ENCODE results near the gene PIP5K1C.

The PIP5K1C gene, protein sequence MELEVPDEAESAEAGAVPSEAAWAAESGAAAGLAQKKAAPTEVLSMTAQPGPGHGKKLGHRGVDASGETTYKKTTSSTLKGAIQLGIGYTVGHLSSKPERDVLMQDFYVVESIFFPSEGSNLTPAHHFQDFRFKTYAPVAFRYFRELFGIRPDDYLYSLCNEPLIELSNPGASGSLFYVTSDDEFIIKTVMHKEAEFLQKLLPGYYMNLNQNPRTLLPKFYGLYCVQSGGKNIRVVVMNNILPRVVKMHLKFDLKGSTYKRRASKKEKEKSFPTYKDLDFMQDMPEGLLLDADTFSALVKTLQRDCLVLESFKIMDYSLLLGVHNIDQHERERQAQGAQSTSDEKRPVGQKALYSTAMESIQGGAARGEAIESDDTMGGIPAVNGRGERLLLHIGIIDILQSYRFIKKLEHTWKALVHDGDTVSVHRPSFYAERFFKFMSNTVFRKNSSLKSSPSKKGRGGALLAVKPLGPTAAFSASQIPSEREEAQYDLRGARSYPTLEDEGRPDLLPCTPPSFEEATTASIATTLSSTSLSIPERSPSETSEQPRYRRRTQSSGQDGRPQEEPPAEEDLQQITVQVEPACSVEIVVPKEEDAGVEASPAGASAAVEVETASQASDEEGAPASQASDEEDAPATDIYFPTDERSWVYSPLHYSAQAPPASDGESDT

DNA sequence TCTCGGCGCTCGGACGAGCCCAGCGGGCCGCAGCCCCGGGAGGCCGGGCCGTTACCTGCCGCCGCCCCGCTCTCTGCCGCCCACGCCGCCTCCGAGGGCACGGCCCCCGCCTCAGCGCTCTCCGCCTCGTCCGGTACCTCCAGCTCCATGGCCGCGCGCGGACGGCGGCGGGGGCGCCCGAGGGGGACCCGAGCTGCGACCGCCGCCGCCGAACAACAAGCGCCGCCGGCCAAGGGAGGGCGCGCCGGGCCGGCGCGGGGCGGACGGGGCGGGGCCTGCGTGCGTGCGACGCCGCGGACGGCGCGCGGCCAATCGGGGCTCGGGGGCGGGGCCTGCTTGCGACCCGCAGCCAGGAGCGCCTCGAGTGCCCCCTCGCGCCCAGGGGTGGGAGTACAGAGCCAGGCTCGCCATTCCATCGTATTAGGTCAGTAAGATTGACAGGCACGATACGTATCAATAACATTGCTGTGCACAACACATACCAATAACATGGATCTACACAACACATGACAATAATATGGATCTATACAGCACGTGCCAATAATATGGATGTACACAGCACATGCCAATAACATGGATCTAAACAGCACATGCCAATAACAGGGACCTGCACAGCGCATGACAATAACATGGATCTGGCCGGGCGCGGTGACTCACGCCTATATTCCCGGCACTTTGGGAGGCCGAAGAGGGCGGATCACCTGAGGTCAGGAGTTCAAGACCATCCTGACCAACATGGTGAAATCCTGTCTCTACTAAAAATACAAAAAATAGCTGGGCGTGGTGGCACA lies at the start of gene PIP5K1C:
Gene PIP5K1C (minus strand): TSS at position 227 of the 791 bp plus-strand sequence. CDS start 78 bp downstream, at position 149.
- no peaks in the 10 kb centered on the region for H3K27me3 ChIP-seq (ENCODE audit: control insufficient read depth, insufficient read depth, low read length)
- H3K9me3 ChIP-seq (ENCODE audit: control insufficient read depth, low read length): no peaks in the 10 kb centered on the region
- H3K9ac ChIP-seq (ENCODE audit: low read length): peak within 1 kb of the TSS; percentile 73
- peaks cover 4% of the 10 kb centered on the region for H3K4me1 ChIP-seq (ENCODE audit: control insufficient read depth, insufficient read depth, low read length)
- H3K36me3 ChIP-seq (ENCODE audit: control insufficient read depth, insufficient read depth, low read length): no peaks in the 10 kb centered on the region
- peak within 1 kb of the TSS; percentile 50 for H3K4me3 ChIP-seq (ENCODE audit: low read length)

DNA sequence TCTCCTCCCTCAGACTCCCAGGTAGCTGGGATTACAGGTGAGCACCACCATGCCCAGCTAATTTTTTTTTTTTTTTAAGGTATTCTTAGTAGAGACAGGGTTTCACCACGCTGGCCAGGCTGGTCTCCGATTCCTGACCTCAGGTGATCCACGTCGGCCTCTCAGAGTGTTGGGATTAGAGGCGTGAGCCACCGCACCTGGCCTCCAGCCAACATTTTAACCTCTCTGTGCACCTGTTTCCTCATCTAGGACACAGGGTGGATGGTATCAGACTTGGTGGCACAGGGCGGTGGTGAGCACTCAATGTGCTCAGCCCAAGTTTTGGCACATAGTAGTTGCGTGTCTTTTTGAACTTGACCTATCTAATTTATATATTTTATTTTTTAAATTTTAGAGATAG lies 48.7 kb upstream of the PIP5K1C start:
- no peak overlapping the region for H3K9ac ChIP-seq (ENCODE audit: low read length)
- no peaks in the 10 kb centered on the region for H3K4me1 ChIP-seq (ENCODE audit: control insufficient read depth, insufficient read depth, low read length)
- no peak overlapping the region for H3K4me3 ChIP-seq (ENCODE audit: low read length)
- H3K27me3 ChIP-seq (ENCODE audit: control insufficient read depth, insufficient read depth, low read length): no peaks in the 10 kb centered on the region
- H3K9me3 ChIP-seq (ENCODE audit: control insufficient read depth, low read length): no peaks in the 10 kb centered on the region
- H3K36me3 ChIP-seq (ENCODE audit: control insufficient read depth, insufficient read depth, low read length): peaks cover 14% of the 10 kb centered on the region

DNA sequence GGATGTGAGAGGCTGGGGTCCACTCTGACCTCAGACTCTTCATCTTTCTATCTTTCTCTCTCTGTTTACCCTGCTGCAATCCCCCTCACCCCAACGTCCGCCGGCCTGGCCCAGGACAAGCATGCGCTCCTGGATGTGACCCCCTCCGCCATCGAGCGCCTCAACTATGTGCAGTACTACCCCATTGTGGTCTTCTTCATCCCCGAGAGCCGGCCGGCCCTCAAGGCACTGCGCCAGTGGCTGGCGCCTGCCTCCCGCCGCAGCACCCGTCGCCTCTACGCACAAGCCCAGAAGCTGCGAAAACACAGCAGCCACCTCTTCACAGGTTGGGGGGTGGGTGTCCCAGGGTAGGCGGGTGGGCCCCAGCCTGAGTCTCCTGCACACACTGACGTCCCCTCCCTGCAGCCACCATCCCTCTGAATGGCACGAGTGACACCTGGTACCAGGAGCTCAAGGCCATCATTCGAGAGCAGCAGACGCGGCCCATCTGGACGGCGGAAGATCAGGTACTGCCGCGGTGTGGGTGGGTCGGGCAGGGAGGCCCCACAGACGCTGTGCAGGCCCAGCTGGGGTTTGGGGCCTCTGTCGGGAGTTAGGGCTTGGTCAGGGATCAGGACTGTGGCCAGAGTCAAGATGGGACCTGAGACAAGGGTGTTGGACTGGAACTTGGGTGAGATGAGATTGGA lies 46.2 kb upstream of the PIP5K1C start:
- Histone ChIP-seq H3K9ac (ENCODE audit: low read length) (no peak overlapping the region), H3K9me3 (ENCODE audit: control insufficient read depth, low read length) (no peaks in the 10 kb centered on the region), H3K27me3 (ENCODE audit: control insufficient read depth, insufficient read depth, low read length) (no peaks in the 10 kb centered on the region), H3K4me1 (ENCODE audit: control insufficient read depth, insufficient read depth, low read length) (no peaks in the 10 kb centered on the region), H3K36me3 (ENCODE audit: control insufficient read depth, insufficient read depth, low read length) (peaks cover 14% of the 10 kb centered on the region), H3K4me3 (ENCODE audit: low read length) (no peak overlapping the region)

DNA sequence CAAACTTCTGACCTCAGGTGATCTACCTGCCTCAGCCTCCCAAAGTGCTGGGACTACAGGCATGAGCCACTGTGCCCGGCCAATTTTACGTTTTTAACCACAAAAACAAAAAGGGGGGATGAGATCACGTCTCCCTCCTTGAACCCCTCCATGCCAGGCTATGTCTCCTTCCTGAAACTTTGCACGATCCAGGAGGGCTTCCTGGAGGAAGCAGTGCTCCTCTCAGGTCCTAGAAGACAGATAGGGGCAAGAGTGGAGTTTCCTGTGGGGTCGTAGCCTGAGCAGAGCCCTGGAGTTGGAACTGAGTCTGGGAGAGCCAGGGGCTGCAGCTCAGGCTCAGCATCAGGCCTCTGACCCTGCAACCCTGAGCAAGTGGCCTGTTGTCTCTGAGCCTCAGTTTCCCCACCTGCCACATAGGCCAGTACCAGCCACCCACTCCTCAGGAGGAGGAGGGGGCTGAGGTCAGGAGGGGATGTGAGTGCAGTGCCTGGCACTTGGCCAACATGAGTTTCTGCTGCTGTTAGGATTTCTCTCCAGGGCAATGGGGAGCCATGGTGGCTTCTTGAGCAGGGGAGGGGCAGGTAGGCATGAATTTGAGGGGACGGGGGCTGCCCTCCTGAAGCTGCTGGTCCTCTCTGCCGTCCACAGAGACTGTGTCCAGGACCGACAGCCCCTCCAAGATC lies 45.2 kb upstream of the PIP5K1C start:
- no peaks in the 10 kb centered on the region for H3K4me1 ChIP-seq (ENCODE audit: control insufficient read depth, insufficient read depth, low read length)
- no peak overlapping the region for H3K4me3 ChIP-seq (ENCODE audit: low read length)
- no peaks in the 10 kb centered on the region for H3K9me3 ChIP-seq (ENCODE audit: control insufficient read depth, low read length)
- peaks cover 13% of the 10 kb centered on the region for H3K36me3 ChIP-seq (ENCODE audit: control insufficient read depth, insufficient read depth, low read length)
- H3K9ac ChIP-seq (ENCODE audit: low read length): no peak overlapping the region
- H3K27me3 ChIP-seq (ENCODE audit: control insufficient read depth, insufficient read depth, low read length): no peaks in the 10 kb centered on the region

DNA sequence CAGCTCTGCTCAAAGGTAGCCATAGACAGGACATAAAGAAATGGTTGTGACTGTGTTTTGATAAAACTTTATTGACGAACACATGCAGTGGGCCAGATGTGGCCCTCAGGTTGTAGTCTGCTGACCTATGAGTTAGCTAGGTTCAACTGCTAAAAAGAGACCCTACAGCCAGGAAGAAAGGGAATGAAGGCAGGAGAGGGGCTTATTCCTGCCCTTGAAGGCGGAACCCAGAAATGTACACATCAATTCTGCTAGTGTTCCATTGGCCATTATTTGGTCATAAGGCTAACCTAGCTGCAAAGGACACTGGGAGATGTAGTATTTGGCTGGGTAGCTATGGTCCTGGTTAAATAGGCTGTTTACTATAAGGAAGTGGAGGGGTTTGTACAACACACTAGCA lies 43.2 kb upstream of the PIP5K1C start:
- H3K27me3 ChIP-seq (ENCODE audit: control insufficient read depth, insufficient read depth, low read length): no peaks in the 10 kb centered on the region
- no peaks in the 10 kb centered on the region for H3K9me3 ChIP-seq (ENCODE audit: control insufficient read depth, low read length)
- H3K9ac ChIP-seq (ENCODE audit: low read length): no peak overlapping the region
- peaks cover 3% of the 10 kb centered on the region for H3K36me3 ChIP-seq (ENCODE audit: control insufficient read depth, insufficient read depth, low read length)
- H3K4me1 ChIP-seq (ENCODE audit: control insufficient read depth, insufficient read depth, low read length): no peaks in the 10 kb centered on the region
- no peak overlapping the region for H3K4me3 ChIP-seq (ENCODE audit: low read length)

DNA sequence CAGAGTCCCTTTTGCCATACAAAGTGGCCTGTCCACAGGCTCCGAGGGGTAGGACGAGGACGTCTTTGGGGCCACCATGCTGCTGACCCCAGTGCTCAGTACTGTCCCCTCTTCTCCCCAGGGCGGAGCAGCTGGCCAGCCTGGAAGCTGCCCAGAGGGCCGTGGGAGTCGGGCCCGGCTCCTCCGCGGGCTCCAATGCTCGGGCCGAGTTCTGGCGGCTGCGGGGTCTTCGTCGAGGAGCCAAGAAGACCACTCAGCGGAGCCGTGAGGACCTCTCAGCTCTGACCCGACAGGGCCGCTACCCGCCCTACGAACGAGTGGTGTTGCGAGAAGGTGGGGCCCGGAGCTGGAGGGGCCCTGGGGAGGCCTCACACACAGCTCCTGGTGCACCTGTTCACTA lies 40.2 kb upstream of the PIP5K1C start:
- H3K27me3 ChIP-seq (ENCODE audit: control insufficient read depth, insufficient read depth, low read length): no peaks in the 10 kb centered on the region
- peaks cover 13% of the 10 kb centered on the region for H3K36me3 ChIP-seq (ENCODE audit: control insufficient read depth, insufficient read depth, low read length)
- H3K9me3 ChIP-seq (ENCODE audit: control insufficient read depth, low read length): no peaks in the 10 kb centered on the region
- no peaks in the 10 kb centered on the region for H3K4me1 ChIP-seq (ENCODE audit: control insufficient read depth, insufficient read depth, low read length)
- H3K9ac ChIP-seq (ENCODE audit: low read length): no peak overlapping the region
- no peak overlapping the region for H3K4me3 ChIP-seq (ENCODE audit: low read length)

DNA sequence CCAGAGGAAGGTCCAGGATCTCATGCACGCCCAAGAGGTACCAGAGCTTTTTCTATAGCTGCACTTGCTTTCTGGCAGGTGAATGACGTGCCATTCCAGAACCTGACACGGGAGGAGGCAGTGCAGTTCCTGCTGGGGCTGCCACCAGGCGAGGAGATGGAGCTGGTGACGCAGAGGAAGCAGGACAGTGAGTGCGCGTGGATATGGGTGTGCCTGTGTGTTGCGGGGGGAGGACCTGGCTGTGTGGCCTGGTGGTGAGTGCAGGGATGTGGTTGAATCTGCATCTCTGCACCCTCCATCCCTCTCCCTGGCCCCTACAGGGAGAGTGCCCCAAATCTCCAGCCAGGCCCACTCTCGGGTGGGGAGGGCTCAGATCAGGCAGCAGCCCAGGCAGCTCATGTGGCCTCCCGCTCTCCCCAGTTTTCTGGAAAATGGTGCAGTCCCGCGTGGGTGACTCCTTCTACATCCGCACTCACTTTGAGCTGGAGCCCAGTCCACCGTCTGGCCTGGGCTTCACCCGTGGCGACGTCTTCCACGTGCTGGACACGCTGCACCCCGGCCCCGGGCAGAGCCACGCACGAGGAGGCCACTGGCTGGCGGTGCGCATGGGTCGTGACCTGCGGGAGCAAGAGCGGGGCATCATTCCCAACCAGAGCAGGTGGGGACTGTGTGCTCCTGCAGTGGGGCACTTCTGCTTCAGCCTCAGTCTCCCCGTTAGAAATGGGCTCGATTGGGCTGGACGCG lies 38.4 kb upstream of the PIP5K1C start:
- Histone ChIP-seq H3K4me3 (ENCODE audit: low read length) (no peak overlapping the region), H3K36me3 (ENCODE audit: control insufficient read depth, insufficient read depth, low read length) (peaks cover 13% of the 10 kb centered on the region), H3K4me1 (ENCODE audit: control insufficient read depth, insufficient read depth, low read length) (no peaks in the 10 kb centered on the region), H3K27me3 (ENCODE audit: control insufficient read depth, insufficient read depth, low read length) (no peaks in the 10 kb centered on the region), H3K9ac (ENCODE audit: low read length) (no peak overlapping the region), H3K9me3 (ENCODE audit: control insufficient read depth, low read length) (no peaks in the 10 kb centered on the region)

DNA sequence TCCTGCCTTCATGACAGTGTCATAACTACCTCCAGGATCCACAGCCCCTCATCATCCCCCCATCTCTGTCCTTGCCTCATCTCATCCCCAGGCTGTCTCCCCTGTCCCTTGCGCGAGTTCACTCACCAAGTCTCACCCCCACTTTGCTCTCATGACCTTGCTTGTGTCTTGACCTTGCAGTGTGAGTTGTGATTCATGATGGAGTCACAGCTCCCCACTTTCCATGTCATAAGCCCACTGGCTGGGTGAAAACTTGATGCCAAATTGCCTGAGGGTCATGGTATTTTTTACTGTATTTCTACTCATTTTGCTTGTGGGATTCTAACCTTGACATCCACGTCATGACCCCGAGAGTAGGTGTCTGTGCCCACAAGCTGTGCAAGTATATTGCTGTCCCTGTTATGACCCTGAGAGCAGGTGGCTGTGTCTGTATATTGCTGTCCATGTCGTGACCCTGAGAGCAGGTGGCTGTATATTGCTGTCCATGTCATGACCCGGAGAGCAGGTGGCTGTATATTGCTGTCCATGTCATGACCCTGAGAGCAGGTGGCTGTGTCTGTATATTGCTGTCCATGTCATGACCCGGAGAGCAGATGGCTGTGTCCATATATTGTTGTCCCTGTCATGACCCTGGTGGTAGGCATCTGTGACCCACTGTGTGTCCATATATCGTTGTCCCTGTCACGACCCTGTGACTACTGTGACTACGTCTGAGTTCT lies 37.4 kb upstream of the PIP5K1C start:
- H3K27me3 ChIP-seq (ENCODE audit: control insufficient read depth, insufficient read depth, low read length): no peaks in the 10 kb centered on the region
- no peaks in the 10 kb centered on the region for H3K4me1 ChIP-seq (ENCODE audit: control insufficient read depth, insufficient read depth, low read length)
- H3K9ac ChIP-seq (ENCODE audit: low read length): no peak overlapping the region
- peaks cover 13% of the 10 kb centered on the region for H3K36me3 ChIP-seq (ENCODE audit: control insufficient read depth, insufficient read depth, low read length)
- H3K4me3 ChIP-seq (ENCODE audit: low read length): no peak overlapping the region
- H3K9me3 ChIP-seq (ENCODE audit: control insufficient read depth, low read length): no peaks in the 10 kb centered on the region

DNA sequence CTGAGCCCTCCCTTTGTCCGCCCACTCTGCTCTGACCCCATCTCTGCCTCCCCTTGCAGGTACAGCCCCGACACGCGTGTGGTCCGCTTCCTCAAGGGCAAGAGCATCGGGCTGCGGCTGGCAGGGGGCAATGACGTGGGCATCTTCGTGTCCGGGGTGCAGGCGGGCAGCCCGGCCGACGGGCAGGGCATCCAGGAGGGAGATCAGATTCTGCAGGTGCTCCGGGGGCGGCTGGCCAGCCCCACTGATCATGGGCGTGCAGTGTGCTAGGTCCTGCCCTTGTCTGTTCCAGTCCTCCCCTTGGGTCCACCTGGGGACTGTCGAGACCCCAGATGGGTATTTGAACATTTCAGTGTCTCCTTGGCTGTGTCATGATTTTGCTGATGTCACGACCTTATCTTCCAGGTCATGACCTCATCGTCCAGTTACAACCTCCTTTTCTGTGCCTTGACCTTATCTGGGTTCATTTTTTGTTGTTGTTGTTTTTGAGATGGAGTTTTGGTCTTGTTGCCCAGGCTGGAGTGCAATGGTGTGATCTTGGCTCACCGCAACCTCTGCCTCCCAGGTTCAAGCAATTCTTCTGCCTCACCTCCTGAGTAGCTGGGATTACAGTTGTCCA lies 35.9 kb upstream of the PIP5K1C start:
- H3K36me3 ChIP-seq (ENCODE audit: control insufficient read depth, insufficient read depth, low read length): peaks cover 13% of the 10 kb centered on the region
- no peaks in the 10 kb centered on the region for H3K9me3 ChIP-seq (ENCODE audit: control insufficient read depth, low read length)
- no peak overlapping the region for H3K9ac ChIP-seq (ENCODE audit: low read length)
- H3K4me1 ChIP-seq (ENCODE audit: control insufficient read depth, insufficient read depth, low read length): no peaks in the 10 kb centered on the region
- no peak overlapping the region for H3K4me3 ChIP-seq (ENCODE audit: low read length)
- no peaks in the 10 kb centered on the region for H3K27me3 ChIP-seq (ENCODE audit: control insufficient read depth, insufficient read depth, low read length)

DNA sequence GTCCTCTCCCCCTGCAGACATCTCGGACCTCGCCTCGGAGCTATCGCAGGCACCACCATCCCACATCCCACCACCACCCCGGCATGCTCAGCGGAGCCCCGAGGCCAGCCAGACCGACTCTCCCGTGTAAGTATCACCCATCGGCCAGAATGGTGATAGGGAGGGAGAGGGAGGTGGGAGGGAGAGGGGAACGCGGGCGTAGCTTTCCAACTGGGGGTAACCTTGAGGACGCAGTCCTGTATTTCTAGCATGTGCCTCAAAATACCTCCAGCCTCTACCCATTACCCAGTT lies 34.0 kb upstream of the PIP5K1C start:
- H3K27me3 ChIP-seq (ENCODE audit: control insufficient read depth, insufficient read depth, low read length): no peaks in the 10 kb centered on the region
- no peak overlapping the region for H3K4me3 ChIP-seq (ENCODE audit: low read length)
- no peaks in the 10 kb centered on the region for H3K9me3 ChIP-seq (ENCODE audit: control insufficient read depth, low read length)
- H3K36me3 ChIP-seq (ENCODE audit: control insufficient read depth, insufficient read depth, low read length): peaks cover 13% of the 10 kb centered on the region
- no peaks in the 10 kb centered on the region for H3K4me1 ChIP-seq (ENCODE audit: control insufficient read depth, insufficient read depth, low read length)
- H3K9ac ChIP-seq (ENCODE audit: low read length): no peak overlapping the region

Data from mucosa of stomach (tissue), 1 donor.